Activated T-cell treated with anti-CD3 and anti-CD28 coated beads, Interleukin-2, amount 50 U/mL, for 48 hours (primary cell): ENCODE data around the gene SLCO6A1.

ENCODE experiments used
- DNase-seq, 2 experiments: peaks; one replicate each; pipeline ENCODE4 v3.0.0-alpha.2; 2020

Gene SLCO6A1

GRCh38 chr5:102451082-102451481, 47.7 kb downstream of the SLCO6A1 start:
- no peak for DNase-seq

GRCh38 chr5:102450313-102450990, 48.3 kb downstream of the SLCO6A1 start:
- no peak for DNase-seq

- DNase-seq: no peak
Measured at GRCh38 chr5:102433473-102433872, 65.3 kb downstream of the SLCO6A1 start.

- DNase-seq: no peak
Measured at GRCh38 chr5:102421647-102422046, 77.2 kb downstream of the SLCO6A1 start.

GRCh38 chr5:102418531-102418930, 80.3 kb downstream of the SLCO6A1 start:
- DNase-seq: no peak

GRCh38 chr5:102414448-102414847, 84.4 kb downstream of the SLCO6A1 start:
- no peak for DNase-seq

- DNase-seq: no peak
Measured at GRCh38 chr5:102388235-102388634, 110.6 kb downstream of the SLCO6A1 start.

GRCh38 chr5:102385365-102385764, 113.4 kb downstream of the SLCO6A1 start:
- DNase-seq: no peak

GRCh38 chr5:102380174-102380573, 118.6 kb downstream of the SLCO6A1 start:
- no peak for DNase-seq

- no peak for DNase-seq
Measured at GRCh38 chr5:102375876-102376275, 122.9 kb downstream of the SLCO6A1 start.

- no peak for DNase-seq
Measured at GRCh38 chr5:102375272-102375671, 123.5 kb downstream of the SLCO6A1 start.

- no peak for DNase-seq
Measured at GRCh38 chr5:102368392-102368791, 130.4 kb downstream of the SLCO6A1 start.

- no peak for DNase-seq
Measured at GRCh38 chr5:102341681-102342288, 157.0 kb downstream of the SLCO6A1 start.

- DNase-seq: no peak
Measured at GRCh38 chr5:102324714-102325113, 174.1 kb downstream of the SLCO6A1 start.
